Mesothelial cell of epicardium (in vitro differentiated cells): ENCODE measurements around the gene IFT43. TPM values are rescaled to one million over a fixed set of nuclear protein-coding genes. Genes with fewer than 3 reads are reported as not detected.

ENCODE experiments used
- DNase-seq, 2 experiments: peaks; one replicate each; pipeline ENCODE4 v3.0.0; 2021; ENCODE audit warnings: low spot score in 2 of 2; ENCODE audit not compliant: unreplicated experiment in 2 of 2
- H3K27ac Mint-ChIP-seq: 2 replicates; pipeline ENCODE4 v1.8.0; 2021; ENCODE audit warnings: mixed read lengths
- H3K27me3 Mint-ChIP-seq: 2 replicates; pipeline ENCODE4 v1.8.0; 2021; ENCODE audit warnings: low read depth, mixed read lengths
- H3K36me3 Mint-ChIP-seq: 2 replicates; pipeline ENCODE4 v1.8.0; 2021; ENCODE audit warnings: mixed read lengths
- H3K4me1 Mint-ChIP-seq: 2 replicates; pipeline ENCODE4 v1.8.0; 2021; ENCODE audit warnings: mixed read lengths
- H3K4me3 Mint-ChIP-seq: 2 replicates; pipeline ENCODE4 v1.8.0; 2021; ENCODE audit warnings: mild to moderate bottlenecking, moderate library complexity, mixed read lengths
- H3K9me3 Mint-ChIP-seq: 2 replicates; pipeline ENCODE4 v1.8.0; 2021; ENCODE audit warnings: mixed read lengths
- total RNA-seq: library from RNA; stranded (reverse); gene quantifications from 3 replicates; pipeline ENCODE4 v1.2.1, GENCODE V29; 2021
- TF ChIP-seq, protein P1 (sequence below): fragments of 200-600 bp; sonication (generic); IDR thresholded peaks from one replicate; pipeline ENCODE4 v1.5.0; 2021; ENCODE audit warnings: antibody characterized with exemption; ENCODE audit not compliant: unreplicated experiment

IFT43 gene
- total RNA-seq, 1 donor from 2014 or later = 46.0 TPM

DNA sequence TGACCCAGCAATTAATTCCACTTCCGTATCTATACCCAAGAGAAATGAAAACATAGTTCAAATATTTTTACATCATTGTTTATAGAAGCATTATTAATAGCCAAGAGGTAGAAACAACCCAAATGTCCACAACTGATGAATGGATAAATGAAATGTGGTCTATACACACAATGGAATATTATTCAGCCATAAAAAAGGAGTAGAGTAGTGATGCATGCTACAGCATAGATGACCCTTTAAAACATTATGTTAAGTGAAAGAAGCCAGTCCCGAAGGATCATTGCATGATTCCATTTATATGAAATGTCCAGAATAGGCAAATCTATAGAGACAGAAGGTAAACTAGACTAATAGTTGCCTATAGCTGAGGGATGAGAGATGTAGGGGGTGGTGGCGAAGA is 33.1 kb upstream of the IFT43 start:
- no peak overlapping the region for H3K4me3 Mint-ChIP-seq
- H3K9me3 Mint-ChIP-seq = peaks cover 9% of the 10 kb centered on the region
- no peaks in the 10 kb centered on the region for H3K4me1 Mint-ChIP-seq
- DNase-seq = no peak
- H3K36me3 Mint-ChIP-seq = peaks cover 15% of the 10 kb centered on the region
- no peak overlapping the region for H3K27ac Mint-ChIP-seq
- TF ChIP-seq, protein P1, sequence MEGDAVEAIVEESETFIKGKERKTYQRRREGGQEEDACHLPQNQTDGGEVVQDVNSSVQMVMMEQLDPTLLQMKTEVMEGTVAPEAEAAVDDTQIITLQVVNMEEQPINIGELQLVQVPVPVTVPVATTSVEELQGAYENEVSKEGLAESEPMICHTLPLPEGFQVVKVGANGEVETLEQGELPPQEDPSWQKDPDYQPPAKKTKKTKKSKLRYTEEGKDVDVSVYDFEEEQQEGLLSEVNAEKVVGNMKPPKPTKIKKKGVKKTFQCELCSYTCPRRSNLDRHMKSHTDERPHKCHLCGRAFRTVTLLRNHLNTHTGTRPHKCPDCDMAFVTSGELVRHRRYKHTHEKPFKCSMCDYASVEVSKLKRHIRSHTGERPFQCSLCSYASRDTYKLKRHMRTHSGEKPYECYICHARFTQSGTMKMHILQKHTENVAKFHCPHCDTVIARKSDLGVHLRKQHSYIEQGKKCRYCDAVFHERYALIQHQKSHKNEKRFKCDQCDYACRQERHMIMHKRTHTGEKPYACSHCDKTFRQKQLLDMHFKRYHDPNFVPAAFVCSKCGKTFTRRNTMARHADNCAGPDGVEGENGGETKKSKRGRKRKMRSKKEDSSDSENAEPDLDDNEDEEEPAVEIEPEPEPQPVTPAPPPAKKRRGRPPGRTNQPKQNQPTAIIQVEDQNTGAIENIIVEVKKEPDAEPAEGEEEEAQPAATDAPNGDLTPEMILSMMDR = no peak
- H3K27me3 Mint-ChIP-seq = no peaks in the 10 kb centered on the region

DNA sequence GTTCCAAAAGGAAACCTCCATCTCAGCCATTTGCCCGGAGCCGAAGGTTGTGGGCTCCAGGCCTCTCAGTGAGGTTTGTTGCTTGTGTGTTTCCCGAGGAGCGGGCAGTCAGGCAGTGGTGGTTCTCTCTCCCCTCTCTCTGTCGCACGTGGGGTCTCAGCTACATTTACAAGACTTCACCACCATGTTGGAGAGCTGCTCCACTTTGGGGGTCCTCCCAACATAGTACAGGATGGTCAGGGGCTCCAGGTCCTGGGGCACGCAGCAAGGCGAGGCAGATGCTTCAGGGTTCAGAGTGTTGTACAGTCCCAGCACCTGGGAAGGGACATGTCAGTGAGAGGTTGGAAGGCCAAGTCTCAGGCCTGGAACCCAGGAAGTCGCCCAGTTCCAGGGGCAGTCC is 26.5 kb upstream of the IFT43 start:
- Mint-ChIP-seq H3K4me1 (peaks cover 5% of the 10 kb centered on the region), H3K27me3 (no peaks in the 10 kb centered on the region), H3K9me3 (no peaks in the 10 kb centered on the region), H3K4me3 (no peak overlapping the region), H3K27ac (no peak overlapping the region), H3K36me3 (peaks cover 54% of the 10 kb centered on the region)
- DNase-seq = no peak
- TF ChIP-seq, protein P1 = no peak

DNA sequence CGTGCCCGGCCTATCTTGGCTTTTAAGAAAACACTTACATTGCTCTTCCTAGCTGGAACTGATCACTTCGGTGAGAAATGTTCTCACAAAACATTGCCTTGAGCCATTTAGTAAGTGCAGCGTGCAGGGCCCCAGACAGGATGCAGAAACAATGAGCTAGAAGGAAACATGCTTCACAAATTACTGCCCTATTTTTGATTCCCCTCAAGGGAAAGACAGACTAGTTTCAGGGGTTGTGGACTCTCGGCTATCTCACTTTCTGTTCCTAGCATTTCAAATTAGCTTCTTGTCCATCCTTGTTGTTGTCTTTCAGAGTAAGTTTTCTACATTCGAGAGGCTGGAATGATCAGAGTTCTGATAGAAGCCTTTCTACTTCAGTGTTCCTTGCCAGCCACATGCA is 25.3 kb upstream of the IFT43 start:
- H3K27ac Mint-ChIP-seq = peak overlapping the region; percentile 54
- no peaks in the 10 kb centered on the region for H3K9me3 Mint-ChIP-seq
- H3K27me3 Mint-ChIP-seq = no peaks in the 10 kb centered on the region
- peaks cover 5% of the 10 kb centered on the region for H3K4me1 Mint-ChIP-seq
- no peak overlapping the region for H3K4me3 Mint-ChIP-seq
- TF ChIP-seq, protein P1 = no peak
- no peak for DNase-seq
- peaks cover 58% of the 10 kb centered on the region for H3K36me3 Mint-ChIP-seq

DNA sequence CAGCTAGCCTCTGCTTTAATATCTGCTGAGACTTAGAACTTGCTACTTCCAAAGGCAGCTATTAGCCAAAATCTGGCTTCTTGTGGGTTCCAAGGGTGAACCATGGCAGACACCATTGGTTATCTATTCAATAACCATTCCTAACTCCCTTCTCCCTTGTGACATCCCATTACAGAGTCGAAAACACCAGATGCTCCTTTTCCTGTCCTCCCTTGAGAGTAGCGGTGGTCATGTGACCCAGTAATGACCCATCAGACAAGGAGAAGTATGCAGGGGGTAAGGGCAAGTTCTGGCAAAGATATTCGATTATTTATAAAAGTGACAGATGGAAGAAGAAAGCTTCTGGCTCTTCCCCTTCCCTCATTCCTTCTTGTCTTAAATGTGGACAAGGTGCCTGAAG is 23.9 kb upstream of the IFT43 start:
- H3K36me3 Mint-ChIP-seq = peaks cover 72% of the 10 kb centered on the region
- no peaks in the 10 kb centered on the region for H3K9me3 Mint-ChIP-seq
- no peaks in the 10 kb centered on the region for H3K27me3 Mint-ChIP-seq
- TF ChIP-seq, protein P1 = no peak
- no peak overlapping the region for H3K4me3 Mint-ChIP-seq
- DNase-seq = no peak
- peaks cover 5% of the 10 kb centered on the region for H3K4me1 Mint-ChIP-seq
- no peak overlapping the region for H3K27ac Mint-ChIP-seq

DNA sequence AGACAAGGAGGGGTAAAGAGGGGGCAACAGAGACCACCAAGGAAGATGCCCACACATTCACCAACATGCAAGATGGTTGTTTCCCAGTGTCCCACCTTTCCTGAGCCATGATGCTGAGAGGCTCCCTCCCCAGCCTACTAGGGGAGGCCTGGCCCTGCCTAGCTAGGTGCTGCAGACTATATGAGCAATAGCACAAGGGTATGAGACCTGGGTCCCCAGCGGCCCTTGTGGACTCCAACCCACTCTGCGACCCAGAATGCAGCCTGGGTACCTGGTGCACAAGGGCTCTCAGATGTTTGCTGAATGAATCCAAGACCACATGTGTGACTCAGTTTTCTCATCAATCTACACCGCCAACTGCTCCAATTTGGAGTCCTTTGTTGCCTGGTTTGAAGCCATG is 17.7 kb upstream of the IFT43 start:
- Mint-ChIP-seq H3K36me3 (peaks cover 53% of the 10 kb centered on the region), H3K9me3 (no peaks in the 10 kb centered on the region)

More for the DNA sequence above, 17.7 kb upstream of the IFT43 start:
- Mint-ChIP-seq H3K4me1 (peaks cover 6% of the 10 kb centered on the region), H3K27me3 (no peaks in the 10 kb centered on the region), H3K27ac (no peak overlapping the region), H3K4me3 (no peak overlapping the region)
- TF ChIP-seq, protein P1 = no peak
- no peak for DNase-seq
